OCI-LY3 (cell line): Measurements from ENCODE around the gene FSTL5.

ENCODE experiments used
- EZH2phosphoT487 ChIP-seq: fragments of 200-600 bp; shearing (Covaris generic); IDR thresholded peaks from 2 replicates; pipeline ENCODE4 v1.6.1; 2018; ENCODE audit warnings: antibody characterized with exemption, mixed run types, low read depth
- TF ChIP-seq, protein P1 (sequence below): fragments of 200-600, 300-600 bp; sonication (generic); IDR thresholded peaks from 2 replicates; pipeline ENCODE4 v1.5.1; 2014; ENCODE audit warnings: antibody characterized with exemption, low read length, low read depth

DNA sequence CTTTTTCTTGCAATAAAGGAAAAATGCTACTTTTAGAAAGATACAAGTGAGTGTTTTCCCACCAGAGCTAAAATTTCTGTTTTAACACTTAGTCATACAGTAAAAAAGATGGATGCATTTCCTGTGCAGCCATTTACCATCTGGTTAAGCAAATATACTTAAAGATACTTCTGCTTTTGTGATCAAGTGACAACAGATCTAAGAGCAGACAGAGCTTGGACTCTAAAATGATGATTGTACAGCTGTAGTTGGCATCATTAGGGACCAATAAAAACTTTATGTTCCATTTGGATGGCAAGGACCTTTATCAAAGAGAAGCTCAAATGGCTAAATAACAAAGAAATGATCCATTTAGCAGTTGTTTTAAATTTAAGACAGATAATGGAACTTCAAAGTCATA, 270.8 kb downstream of the FSTL5 start:
- TF ChIP-seq, protein P1, sequence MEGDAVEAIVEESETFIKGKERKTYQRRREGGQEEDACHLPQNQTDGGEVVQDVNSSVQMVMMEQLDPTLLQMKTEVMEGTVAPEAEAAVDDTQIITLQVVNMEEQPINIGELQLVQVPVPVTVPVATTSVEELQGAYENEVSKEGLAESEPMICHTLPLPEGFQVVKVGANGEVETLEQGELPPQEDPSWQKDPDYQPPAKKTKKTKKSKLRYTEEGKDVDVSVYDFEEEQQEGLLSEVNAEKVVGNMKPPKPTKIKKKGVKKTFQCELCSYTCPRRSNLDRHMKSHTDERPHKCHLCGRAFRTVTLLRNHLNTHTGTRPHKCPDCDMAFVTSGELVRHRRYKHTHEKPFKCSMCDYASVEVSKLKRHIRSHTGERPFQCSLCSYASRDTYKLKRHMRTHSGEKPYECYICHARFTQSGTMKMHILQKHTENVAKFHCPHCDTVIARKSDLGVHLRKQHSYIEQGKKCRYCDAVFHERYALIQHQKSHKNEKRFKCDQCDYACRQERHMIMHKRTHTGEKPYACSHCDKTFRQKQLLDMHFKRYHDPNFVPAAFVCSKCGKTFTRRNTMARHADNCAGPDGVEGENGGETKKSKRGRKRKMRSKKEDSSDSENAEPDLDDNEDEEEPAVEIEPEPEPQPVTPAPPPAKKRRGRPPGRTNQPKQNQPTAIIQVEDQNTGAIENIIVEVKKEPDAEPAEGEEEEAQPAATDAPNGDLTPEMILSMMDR: no peak
- no peak for TF ChIP-seq EZH2phosphoT487
